Nephron progenitor cell (in vitro differentiated cells): Measurements from ENCODE around the gene CNTN3.

Experiments used
- DNase-seq: peaks from one replicate; pipeline ENCODE4 v3.0.0; 2021
- H3K27ac Mint-ChIP-seq: 2 replicates; pipeline ENCODE4 v1.8.0; 2021; ENCODE audit warnings: mild to moderate bottlenecking, moderate library complexity, mixed read lengths
- H3K27me3 Mint-ChIP-seq: 2 replicates; pipeline ENCODE4 v1.8.0; 2021; ENCODE audit warnings: mild to moderate bottlenecking, low read depth, mixed read lengths; ENCODE audit not compliant: poor library complexity
- H3K36me3 Mint-ChIP-seq: 2 replicates; pipeline ENCODE4 v1.8.0; 2021; ENCODE audit warnings: low read depth, mixed read lengths
- H3K4me1 Mint-ChIP-seq: 2 replicates; pipeline ENCODE4 v1.8.0; 2021; ENCODE audit warnings: mixed read lengths
- H3K4me3 Mint-ChIP-seq: 2 replicates; pipeline ENCODE4 v1.8.0; 2021; ENCODE audit warnings: mild to moderate bottlenecking, moderate library complexity, mixed read lengths
- H3K9me3 Mint-ChIP-seq: 2 replicates; pipeline ENCODE4 v1.8.0; 2021; ENCODE audit warnings: mild to moderate bottlenecking, moderate library complexity, mixed read lengths
- TF ChIP-seq, protein P1 (sequence below): fragments of 200-600 bp; sonication (generic); IDR thresholded peaks from 2 replicates; pipeline ENCODE4 v1.5.0; 2021; ENCODE audit warnings: antibody characterized with exemption

The CNTN3 gene

DNA sequence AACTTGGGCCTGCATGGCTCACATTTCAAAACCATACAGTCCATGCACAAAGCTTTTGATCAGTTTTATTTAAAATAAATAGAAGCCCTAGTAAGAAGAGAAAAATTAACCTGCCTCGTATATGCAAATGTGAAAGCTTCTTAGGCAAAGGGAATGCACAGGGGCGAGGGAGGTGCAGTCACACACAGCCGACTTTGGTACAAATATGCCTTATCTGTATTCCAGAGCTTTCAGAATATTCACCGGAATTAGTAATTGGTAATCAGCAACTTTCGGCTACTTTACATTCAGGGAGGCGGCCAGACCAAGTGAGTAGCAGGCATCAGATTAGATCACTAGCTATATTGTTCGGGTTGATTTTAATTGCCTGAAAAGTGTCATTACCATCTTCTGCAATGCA is 7.5 kb downstream of the CNTN3 start:
- DNase-seq: no peak
- Mint-ChIP-seq H3K4me1 (no peaks in the 10 kb centered on the region), H3K4me3 (no peak overlapping the region), H3K27me3 (peaks cover 47% of the 10 kb centered on the region), H3K9me3 (no peaks in the 10 kb centered on the region), H3K36me3 (no peaks in the 10 kb centered on the region), H3K27ac (no peak overlapping the region)
- TF ChIP-seq, protein P1, sequence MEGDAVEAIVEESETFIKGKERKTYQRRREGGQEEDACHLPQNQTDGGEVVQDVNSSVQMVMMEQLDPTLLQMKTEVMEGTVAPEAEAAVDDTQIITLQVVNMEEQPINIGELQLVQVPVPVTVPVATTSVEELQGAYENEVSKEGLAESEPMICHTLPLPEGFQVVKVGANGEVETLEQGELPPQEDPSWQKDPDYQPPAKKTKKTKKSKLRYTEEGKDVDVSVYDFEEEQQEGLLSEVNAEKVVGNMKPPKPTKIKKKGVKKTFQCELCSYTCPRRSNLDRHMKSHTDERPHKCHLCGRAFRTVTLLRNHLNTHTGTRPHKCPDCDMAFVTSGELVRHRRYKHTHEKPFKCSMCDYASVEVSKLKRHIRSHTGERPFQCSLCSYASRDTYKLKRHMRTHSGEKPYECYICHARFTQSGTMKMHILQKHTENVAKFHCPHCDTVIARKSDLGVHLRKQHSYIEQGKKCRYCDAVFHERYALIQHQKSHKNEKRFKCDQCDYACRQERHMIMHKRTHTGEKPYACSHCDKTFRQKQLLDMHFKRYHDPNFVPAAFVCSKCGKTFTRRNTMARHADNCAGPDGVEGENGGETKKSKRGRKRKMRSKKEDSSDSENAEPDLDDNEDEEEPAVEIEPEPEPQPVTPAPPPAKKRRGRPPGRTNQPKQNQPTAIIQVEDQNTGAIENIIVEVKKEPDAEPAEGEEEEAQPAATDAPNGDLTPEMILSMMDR: no peak

DNA sequence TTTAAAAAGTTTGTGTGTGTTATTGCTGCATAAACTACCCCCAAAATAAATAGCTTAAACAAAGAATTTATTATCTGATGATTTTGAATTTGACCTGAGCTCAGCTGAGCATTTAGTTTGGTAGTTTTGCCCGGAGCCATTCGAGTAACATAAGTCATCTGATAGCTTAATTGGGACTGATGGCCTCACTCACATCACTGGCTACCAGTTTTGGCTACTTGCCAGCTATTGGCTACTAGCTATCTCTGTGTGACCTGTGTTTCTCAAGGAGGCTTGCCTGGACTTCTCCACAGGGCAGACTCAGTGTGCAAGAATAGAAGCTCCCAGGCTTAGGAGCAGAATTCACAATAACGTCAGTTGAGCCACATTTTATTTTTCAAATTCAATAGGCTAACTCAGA is 9.0 kb downstream of the CNTN3 start:
- Mint-ChIP-seq H3K27me3 (peaks cover 35% of the 10 kb centered on the region), H3K4me3 (no peak overlapping the region), H3K9me3 (no peaks in the 10 kb centered on the region), H3K27ac (no peak overlapping the region), H3K4me1 (no peaks in the 10 kb centered on the region), H3K36me3 (no peaks in the 10 kb centered on the region)
- DNase-seq: no peak
- TF ChIP-seq, protein P1: no peak

DNA sequence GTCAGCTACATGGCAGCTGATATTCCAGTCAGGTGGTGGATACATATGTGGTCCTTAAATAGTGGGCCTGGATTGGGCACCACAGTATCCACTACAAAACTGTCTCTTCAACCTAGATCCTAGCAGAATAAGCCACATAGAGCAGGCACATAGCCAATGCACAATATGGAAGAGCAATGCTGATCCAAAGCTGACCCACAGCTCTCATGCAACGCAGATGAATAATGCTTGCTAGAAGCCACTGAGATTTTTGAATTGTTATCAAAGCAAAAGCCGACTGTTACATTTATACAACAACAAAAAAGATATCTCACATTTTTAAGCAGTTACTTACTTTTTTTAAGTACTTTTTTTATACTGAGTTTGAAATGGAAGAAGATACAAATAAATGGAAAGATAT is 11.2 kb downstream of the CNTN3 start:
- TF ChIP-seq, protein P1: no peak
- DNase-seq: no peak
- Mint-ChIP-seq H3K4me3 (no peak overlapping the region), H3K36me3 (no peaks in the 10 kb centered on the region), H3K27me3 (peaks cover 15% of the 10 kb centered on the region), H3K9me3 (peaks cover 4% of the 10 kb centered on the region), H3K4me1 (no peaks in the 10 kb centered on the region), H3K27ac (no peak overlapping the region)

DNA sequence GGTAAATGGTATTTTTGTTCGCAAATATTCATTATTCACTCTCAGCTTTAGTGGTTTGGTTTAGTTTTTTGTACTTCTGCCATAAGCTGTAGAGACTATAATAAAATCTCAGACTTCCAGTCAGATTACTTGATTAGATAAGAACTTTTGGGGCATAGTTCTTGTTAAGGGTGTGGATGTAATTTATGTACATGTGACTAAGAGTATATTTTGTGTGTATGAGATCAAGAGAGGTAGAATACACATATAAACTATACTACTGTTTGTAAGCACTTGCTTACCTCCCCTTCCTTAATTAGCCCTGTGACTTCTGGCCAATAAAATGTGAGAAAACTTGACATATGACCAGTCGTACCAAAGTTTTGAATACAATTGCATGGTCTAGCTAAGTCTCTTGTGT is 12.0 kb downstream of the CNTN3 start:
- no peaks in the 10 kb centered on the region for H3K4me1 Mint-ChIP-seq
- TF ChIP-seq, protein P1: no peak
- H3K27me3 Mint-ChIP-seq: peaks cover 18% of the 10 kb centered on the region
- H3K9me3 Mint-ChIP-seq: peaks cover 4% of the 10 kb centered on the region
- no peak overlapping the region for H3K4me3 Mint-ChIP-seq
- H3K27ac Mint-ChIP-seq: no peak overlapping the region
- no peaks in the 10 kb centered on the region for H3K36me3 Mint-ChIP-seq
- no peak for DNase-seq

DNA sequence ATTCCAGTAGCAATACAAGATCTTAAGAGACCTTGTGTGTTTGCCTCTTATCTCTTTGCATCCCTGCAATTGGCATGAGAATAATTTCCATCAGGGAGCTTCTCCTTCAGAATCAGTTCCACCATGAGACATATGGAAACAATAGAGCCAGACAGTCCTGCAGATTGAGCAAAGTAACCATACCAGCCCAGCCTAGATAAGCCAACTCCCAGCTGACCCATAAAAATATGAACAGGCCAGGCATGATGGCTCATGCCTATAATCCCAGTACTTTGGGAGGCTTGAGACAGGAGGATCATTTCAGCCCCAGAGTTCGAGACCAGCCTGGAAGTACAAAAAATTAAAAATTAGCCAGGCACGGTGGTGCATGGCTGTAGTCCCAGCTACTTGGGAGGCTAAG is 12.7 kb downstream of the CNTN3 start:
- no peak overlapping the region for H3K27ac Mint-ChIP-seq
- TF ChIP-seq, protein P1: no peak
- H3K27me3 Mint-ChIP-seq: peaks cover 17% of the 10 kb centered on the region

DNA sequence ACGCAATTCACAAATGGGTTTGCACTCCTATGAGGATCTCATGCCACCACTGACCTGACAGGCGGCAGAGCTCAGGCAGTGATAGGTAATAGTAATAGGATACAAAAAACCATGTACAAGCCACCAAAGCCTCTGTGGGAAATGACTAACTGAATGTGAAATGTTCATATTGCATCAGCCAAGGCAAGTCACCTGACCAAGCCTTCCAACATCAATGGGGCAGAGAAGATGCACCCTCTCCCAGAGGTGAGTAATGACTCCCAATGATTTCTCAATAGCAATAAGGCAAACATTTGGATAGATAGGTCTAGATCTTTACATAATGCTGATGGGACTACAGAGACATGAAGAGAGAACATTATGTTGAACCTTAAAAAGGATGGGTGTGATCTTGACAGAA is 14.9 kb downstream of the CNTN3 start:
- Mint-ChIP-seq H3K9me3 (peaks cover 12% of the 10 kb centered on the region), H3K4me1 (no peaks in the 10 kb centered on the region), H3K27ac (no peak overlapping the region), H3K36me3 (no peaks in the 10 kb centered on the region), H3K27me3 (peaks cover 15% of the 10 kb centered on the region), H3K4me3 (no peak overlapping the region)
- no peak for DNase-seq
- TF ChIP-seq, protein P1: no peak

More for the DNA sequence above, 12.7 kb downstream of the CNTN3 start:
- no peaks in the 10 kb centered on the region for H3K4me1 Mint-ChIP-seq
- peaks cover 10% of the 10 kb centered on the region for H3K9me3 Mint-ChIP-seq
- DNase-seq: no peak
- H3K36me3 Mint-ChIP-seq: no peaks in the 10 kb centered on the region
- H3K4me3 Mint-ChIP-seq: no peak overlapping the region
